Measurements from ENCODE around the gene CDK14.

GRCh38 chr7:91137788-91138368, 541.8 kb downstream of the CDK14 start:
- TF ChIP-seq RAD21 (IDR thresholded peaks at IDR 0.05; ENCODE audit: low read depth), result no peak
- no peak for TF ChIP-seq FOXM1 (IDR thresholded peaks at IDR 0.05; ENCODE audit: borderline replicate concordance, low read depth)
- no peak for TF ChIP-seq TEAD4 (IDR thresholded peaks at IDR 0.05)
- TF ChIP-seq EP300 (IDR thresholded peaks at IDR 0.05; ENCODE audit: borderline replicate concordance), result no peak
- TF ChIP-seq USF1 (IDR thresholded peaks at IDR 0.05), result no peak
- no peak for TF ChIP-seq YY1 (IDR thresholded peaks at IDR 0.05; ENCODE audit: low read depth)
- TF ChIP-seq TAF1 (IDR thresholded peaks at IDR 0.05; ENCODE audit: low read depth), result no peak
- no peak for TF ChIP-seq CREB1 (IDR thresholded peaks at IDR 0.05; ENCODE audit: low read depth)
- no peak for TF ChIP-seq REST (IDR thresholded peaks at IDR 0.05; ENCODE audit: low read depth)
- TF ChIP-seq CEBPB (IDR thresholded peaks at IDR 0.05), result no peak
- TF ChIP-seq MAX (IDR thresholded peaks at IDR 0.05), result no peak
